Colon (tissue), 2 donors: ENCODE results near the gene DNMT1.
"Not testable (repeated sequence)": the region's sequence is repeated elsewhere in the genome, so short reads cannot be mapped to it uniquely, and the experiment has no call there.

Source experiments
- FAIRE-seq: peaks from 2 replicates; lab custom pipeline; 2012; peaks lifted over from hg19 to GRCh38; lab: Jason Lieb, UNC
- donor health status: control.
- donor health status: control.

DNMT1 gene

GRCh38 chr19:10194500-10195198 is at the start of gene DNMT1:
DNMT1 (minus strand) TSS chr19:10194953; CDS start chr19:10194899, 54 bp downstream.
- no peak for FAIRE-seq

GRCh38 chr19:10243606-10244005 is 48.9 kb upstream of the DNMT1 start:
- no peak for FAIRE-seq

- not testable (repeated sequence) for FAIRE-seq
These were observed 47.2 kb upstream of the DNMT1 start for GRCh38 chr19:10241826-10242449.

- FAIRE-seq: no peak
These were observed 43.5 kb upstream of the DNMT1 start for GRCh38 chr19:10238172-10238783.

GRCh38 chr19:10237702-10238101 is 42.9 kb upstream of the DNMT1 start:
- FAIRE-seq: no peak

- FAIRE-seq: not testable (repeated sequence)
These were observed 40.7 kb upstream of the DNMT1 start for GRCh38 chr19:10235409-10235808.

GRCh38 chr19:10235003-10235402 is 40.2 kb upstream of the DNMT1 start:
- FAIRE-seq: no peak

GRCh38 chr19:10233946-10234345 is 39.2 kb upstream of the DNMT1 start:
- no peak for FAIRE-seq

- no peak for FAIRE-seq
These were observed 37.0 kb upstream of the DNMT1 start for GRCh38 chr19:10231612-10232228.

GRCh38 chr19:10230861-10231611 is 36.3 kb upstream of the DNMT1 start, which contains the start of gene S1PR2:
S1PR2 (minus strand) TSS chr19:10231331; CDS start chr19:10224905, 6,426 bp downstream.
- no peak for FAIRE-seq

- FAIRE-seq: no peak
These were observed 35.6 kb upstream of the DNMT1 start for GRCh38 chr19:10230173-10230860.

GRCh38 chr19:10228920-10229319 is 34.2 kb upstream of the DNMT1 start:
- FAIRE-seq: no peak

GRCh38 chr19:10228393-10228792 is 33.6 kb upstream of the DNMT1 start:
- no peak for FAIRE-seq

- no peak for FAIRE-seq
These were observed 32.5 kb upstream of the DNMT1 start for GRCh38 chr19:10227026-10227971.

GRCh38 chr19:10226376-10227025 is 31.7 kb upstream of the DNMT1 start:
- FAIRE-seq: no peak

GRCh38 chr19:10226021-10226375 is 31.2 kb upstream of the DNMT1 start:
- FAIRE-seq: no peak

GRCh38 chr19:10224337-10224736 is 29.6 kb upstream of the DNMT1 start:
- no peak for FAIRE-seq

- FAIRE-seq: no peak
These were observed 28.9 kb upstream of the DNMT1 start for GRCh38 chr19:10223488-10224213.

- no peak for FAIRE-seq
These were observed 27.6 kb upstream of the DNMT1 start for GRCh38 chr19:10222201-10222890.
